ENCODE results near the gene KCNK16.

GRCh38 chr6:39266375-39266774 is 56.1 kb downstream of the KCNK16 start:
- TF ChIP-seq, protein P1, sequence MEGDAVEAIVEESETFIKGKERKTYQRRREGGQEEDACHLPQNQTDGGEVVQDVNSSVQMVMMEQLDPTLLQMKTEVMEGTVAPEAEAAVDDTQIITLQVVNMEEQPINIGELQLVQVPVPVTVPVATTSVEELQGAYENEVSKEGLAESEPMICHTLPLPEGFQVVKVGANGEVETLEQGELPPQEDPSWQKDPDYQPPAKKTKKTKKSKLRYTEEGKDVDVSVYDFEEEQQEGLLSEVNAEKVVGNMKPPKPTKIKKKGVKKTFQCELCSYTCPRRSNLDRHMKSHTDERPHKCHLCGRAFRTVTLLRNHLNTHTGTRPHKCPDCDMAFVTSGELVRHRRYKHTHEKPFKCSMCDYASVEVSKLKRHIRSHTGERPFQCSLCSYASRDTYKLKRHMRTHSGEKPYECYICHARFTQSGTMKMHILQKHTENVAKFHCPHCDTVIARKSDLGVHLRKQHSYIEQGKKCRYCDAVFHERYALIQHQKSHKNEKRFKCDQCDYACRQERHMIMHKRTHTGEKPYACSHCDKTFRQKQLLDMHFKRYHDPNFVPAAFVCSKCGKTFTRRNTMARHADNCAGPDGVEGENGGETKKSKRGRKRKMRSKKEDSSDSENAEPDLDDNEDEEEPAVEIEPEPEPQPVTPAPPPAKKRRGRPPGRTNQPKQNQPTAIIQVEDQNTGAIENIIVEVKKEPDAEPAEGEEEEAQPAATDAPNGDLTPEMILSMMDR (IDR thresholded peaks at IDR 0.05; ENCODE audit: low read depth, low read length): no peak
- TF ChIP-seq EZH2phosphoT487 (IDR thresholded peaks at IDR 0.05; ENCODE audit: low read depth): no peak

Measured in OCI-LY3 (cell line).